Keratinocyte (primary cell): ENCODE measurements around the gene PLXNA3.

Experiments used
- CTCF ChIP-seq, 3 experiments: IDR thresholded peaks in 1 of 3; conservative IDR thresholded peaks in 1 of 3; optimal IDR thresholded peaks in 1 of 3; 2 replicates in 2 of 3; 3 replicates in 1 of 3; pipeline versions ENCODE3 to v1.5.1; 2011; ENCODE audit warnings: low read length in 3 of 3, mild to moderate bottlenecking in 3 of 3, moderate library complexity in 2 of 3, control low read depth in 1 of 3, inconsistent platforms in 1 of 3; ENCODE audit not compliant: insufficient read depth in 2 of 3; ENCODE audit errors: extremely low read depth in 1 of 3
- EZH2 ChIP-seq: IDR thresholded peaks from one replicate; pipeline ENCODE4 v1.6.1; 2012; ENCODE audit warnings: inconsistent platforms, mild to moderate bottlenecking, low read length, moderate library complexity

- no peak for TF ChIP-seq CTCF (optimal IDR thresholded peaks at IDR 0.05 in 1 of 3, IDR thresholded peaks at IDR 0.05 in 1 of 3, conservative IDR thresholded peaks at IDR 0.05 in 1 of 3; ENCODE audit: extremely low read depth in 1 of 3, insufficient read depth in 2 of 3, low read length in 3 of 3)
- no peak for TF ChIP-seq EZH2
These were observed 12.4 kb downstream of the PLXNA3 start for GRCh38 chrX:154470434-154470833.
